Uterus (tissue), 4 donors: ENCODE data around the gene RAC3. TPM values are rescaled to one million over a fixed set of nuclear protein-coding genes. Genes with fewer than 3 reads are reported as not detected.
A peak's percentile ranks its signal among the peaks of the same experiment; 100 is the strongest.

Source experiments
- DNase-seq, 2 donors: peaks; one replicate each; pipeline ENCODE4 v3.0.0-alpha.2; 2019 to 2020
- H3K27ac ChIP-seq, 2 donors: fragments of 200-600 bp; sonication (generic); 1 replicate in 1 of 2; 2 replicates in 1 of 2; pipeline ENCODE4 v1.5.1; 2016 to 2018
- H3K27me3 ChIP-seq, 2 donors: fragments of 200-600 bp; sonication (generic); one replicate each; pipeline ENCODE4 v1.5.1; 2018 to 2019; ENCODE audit warnings: control low read depth in 1 of 2
- H3K36me3 ChIP-seq, 2 donors: fragments of 200-600 bp; sonication (generic); one replicate each; pipeline ENCODE4 v1.5.1; 2019; ENCODE audit warnings: control low read depth in 1 of 2
- H3K4me1 ChIP-seq, 2 donors: fragments of 200-600 bp; sonication (generic); one replicate each; pipeline ENCODE4 v1.5.1; 2018 to 2019; ENCODE audit warnings: control low read depth in 1 of 2
- H3K4me3 ChIP-seq, 2 donors: fragments of 200-600 bp; sonication (generic); 1 replicate in 1 of 2; 2 replicates in 1 of 2; pipeline ENCODE4 v1.5.1; 2018 to 2019; ENCODE audit warnings: mild to moderate bottlenecking in 1 of 2
- H3K9me3 ChIP-seq, 2 donors: fragments of 200-600 bp; sonication (generic); one replicate each; pipeline ENCODE4 v1.5.1; 2019; ENCODE audit warnings: control low read depth in 1 of 2
- CTCF ChIP-seq, 4 experiments: fragments of 200-600 bp in 2 of 4; fragments of 450-650 bp in 2 of 4; sonication (generic) in 2 of 4; IDR thresholded peaks; one replicate each; pipeline ENCODE4 v1.5.1; 2016 to 2019; ENCODE audit warnings: antibody characterized with exemption in 4 of 4, mild to moderate bottlenecking in 2 of 4, moderate library complexity in 1 of 4
- POLR2A ChIP-seq, 2 donors: fragments of 450-650 bp; IDR thresholded peaks; one replicate each; pipeline ENCODE4 v1.6.1; 2016; ENCODE audit warnings: antibody characterized with exemption in 2 of 2, mild to moderate bottlenecking in 1 of 2, moderate library complexity in 1 of 2
- intact Hi-C: fragments of 100-400 bp; cut with DNase I; formaldehyde crosslinking; loops from one replicate; pipeline ENCODE4 v1.15.1; 2023; ENCODE audit warnings: low total_unique reads
- total RNA-seq, 4 donors: library from RNA; depleted of rRNA in 3 of 4; stranded (reverse); fragments of >200 nt in 3 of 4; gene quantifications; one replicate each; pipeline versions ENCODE4 v1.1.0 to v1.2.4, GENCODE V29; 2014 to 2023
- donor health status: DM: yes; HTN: yes; CAD: no.

Gene RAC3
- total RNA-seq: 1 to 10 TPM in 1 of 4 donors, under 1 TPM in 1, not detected in 2; 0.91 to 8.4 TPM

GRCh38 chr17:82031303-82031884 lies at the start of gene RAC3:
Gene RAC3 (plus strand): TSS chr17:82031678. CDS start chr17:82031762, 84 bp downstream.
- intact Hi-C loops: loop anchor here (5.0 kb wide), 1 partner anchor 121 kb away; no protein-coding TSS in a partner anchor
- peaks cover 0 to 18% of the 10 kb centered on the region in 2 donors for H3K4me1 ChIP-seq
- no peaks in the 10 kb centered on the region for H3K36me3 ChIP-seq
- no peak for TF ChIP-seq POLR2A (IDR thresholded peaks at IDR 0.05)
- no peak for TF ChIP-seq CTCF (IDR thresholded peaks at IDR 0.05)
- H3K4me3 ChIP-seq: peak within 1 kb of the TSS; percentile 29 to 35
- H3K27ac ChIP-seq: no peak within 1 kb of the TSS
- DNase-seq: no peak
- H3K27me3 ChIP-seq: peaks cover 0 to 3% of the 10 kb centered on the region in 2 donors
- H3K9me3 ChIP-seq: no peaks in the 10 kb centered on the region

GRCh38 chr17:81983011-81983638 lies 48.4 kb upstream of the RAC3 start:
- Histone ChIP-seq H3K4me1 (peaks cover 0 to 5% of the 10 kb centered on the region in 2 donors), H3K36me3 (no peaks in the 10 kb centered on the region), H3K27ac (no peak overlapping the region), H3K4me3 (no peak overlapping the region), H3K27me3 (no peaks in the 10 kb centered on the region), H3K9me3 (no peaks in the 10 kb centered on the region)
- no peak for DNase-seq
- intact Hi-C loops: no loop called here
- no peak for TF ChIP-seq CTCF (IDR thresholded peaks at IDR 0.05)
- TF ChIP-seq POLR2A (IDR thresholded peaks at IDR 0.05): no peak

GRCh38 chr17:81983639-81984373 lies 47.7 kb upstream of the RAC3 start:
- DNase-seq: no peak
- no peak overlapping the region for H3K27ac ChIP-seq
- H3K27me3 ChIP-seq: no peaks in the 10 kb centered on the region
- TF ChIP-seq POLR2A (IDR thresholded peaks at IDR 0.05) (no peak), CTCF (IDR thresholded peaks at IDR 0.05) (no peak)
- no peaks in the 10 kb centered on the region for H3K36me3 ChIP-seq
- H3K4me1 ChIP-seq: no peaks in the 10 kb centered on the region
- H3K9me3 ChIP-seq: no peaks in the 10 kb centered on the region
- no peak overlapping the region for H3K4me3 ChIP-seq
- intact Hi-C loops: no loop called here

- Histone ChIP-seq H3K27ac (no peak overlapping the region), H3K27me3 (no peaks in the 10 kb centered on the region), H3K4me1 (no peaks in the 10 kb centered on the region), H3K4me3 (no peak overlapping the region), H3K36me3 (no peaks in the 10 kb centered on the region), H3K9me3 (no peaks in the 10 kb centered on the region)
- no peak for DNase-seq
- no peak for TF ChIP-seq CTCF (IDR thresholded peaks at IDR 0.05)
- TF ChIP-seq POLR2A (IDR thresholded peaks at IDR 0.05): no peak
- intact Hi-C loops: no loop called here
Observed at GRCh38 chr17:81984773-81985410, 46.6 kb upstream of the RAC3 start.
